ENCODE measurements around the gene ALDOC. TPM values are rescaled to one million over a fixed set of nuclear protein-coding genes. Genes with fewer than 3 reads are reported as not detected.

The ALDOC gene
- polyA plus RNA-seq, 1 of the 3 experiments (the other 2 are of a cell fraction) = 10.3 TPM

GRCh38 chr17:28551421-28552175, 25.1 kb downstream of the ALDOC start:
- H2AFZ ChIP-seq (ENCODE audit: low read depth) = no peak overlapping the region
- DNase-seq = no peak
- peak overlapping the region; percentile 87 for H3K9ac ChIP-seq
- TF ChIP-seq MAX (IDR thresholded peaks at IDR 0.05; ENCODE audit: low read depth) = no peak
- no peak for TF ChIP-seq RAD21 (IDR thresholded peaks at IDR 0.05; ENCODE audit: low read length)
- no peak for TF ChIP-seq YY1 (IDR thresholded peaks at IDR 0.05; ENCODE audit: low read depth)
- H3K27me3 ChIP-seq (ENCODE audit: insufficient read depth) = no peaks in the 10 kb centered on the region
- peak overlapping the region; percentile 89 for H3K4me2 ChIP-seq
- peaks cover 3 to 33% of the 10 kb centered on the region in 2 experiments; a peak in 2 of 4 replicates for H3K4me1 ChIP-seq (ENCODE audit: control insufficient read depth in 1 of 2, insufficient read depth in 2 of 2, low read depth in 1 of 2, low read length in 1 of 2)
- H3K9me2 ChIP-seq = no peaks in the 10 kb centered on the region
- ChIA-PET POLR2A (interaction anchor here (0.5 kb wide), 1 partner anchor 281 kb away, joined by 3 read pairs; no protein-coding TSS in a partner anchor), CTCF (interaction anchor here (1.2 to 7.0 kb wide), 5 partner anchors 11 to 60 kb away, joined by 3 to 87 read pairs (median 17); partner anchors contain the start of gene RSKR)
- peaks cover 16% of the 10 kb centered on the region for H3K79me2 ChIP-seq (ENCODE audit: insufficient read depth)
- no peaks in the 10 kb centered on the region for H3K9me3 ChIP-seq
- WGBS (ENCODE audit: low lambda C conversion rate) = 19% methylated on average over 10 of the region's 10 CpGs
- H3K27ac ChIP-seq (ENCODE audit: low read depth in 2 of 2, low read length in 1 of 2) = peak overlapping the region; percentile 39 to 81; a peak in 1 of 4 replicates
- peaks cover 15% of the 10 kb centered on the region for H4K20me1 ChIP-seq (ENCODE audit: insufficient read depth)
- peaks cover 5% of the 10 kb centered on the region for H3F3A ChIP-seq (replicated peaks; ENCODE audit: insufficient read depth)
- peak overlapping the region; percentile 70 to 90 for H3K4me3 ChIP-seq (ENCODE audit: low read depth in 2 of 2, low read length in 1 of 2)
- H3K36me3 ChIP-seq (replicated peaks in 1 of 2; ENCODE audit: control insufficient read depth in 1 of 2, insufficient read depth in 2 of 2, low read length in 1 of 2) = peaks cover 13 to 29% of the 10 kb centered on the region in 2 experiments

- H4K20me1 ChIP-seq (ENCODE audit: insufficient read depth) = peaks cover 15% of the 10 kb centered on the region
- H2AFZ ChIP-seq (ENCODE audit: low read depth) = no peak overlapping the region
- no peak overlapping the region for H3K27ac ChIP-seq (ENCODE audit: low read depth in 2 of 2, low read length in 1 of 2)
- H3K4me2 ChIP-seq = peak overlapping the region; percentile 89
- H3K9me3 ChIP-seq = no peaks in the 10 kb centered on the region
- ChIA-PET CTCF (interaction anchor here (0.9 to 7.0 kb wide), 6 partner anchors 10 to 61 kb away, joined by 3 to 87 read pairs (median 10); partner anchors contain the start of gene RSKR), POLR2A (no interaction called here)
- H3K4me1 ChIP-seq (ENCODE audit: control insufficient read depth in 1 of 2, insufficient read depth in 2 of 2, low read depth in 1 of 2, low read length in 1 of 2) = peaks cover 3 to 33% of the 10 kb centered on the region in 2 experiments; a peak in 2 of 4 replicates
- peaks cover 16% of the 10 kb centered on the region for H3K79me2 ChIP-seq (ENCODE audit: insufficient read depth)
- no peak for DNase-seq
- peaks cover 5% of the 10 kb centered on the region for H3F3A ChIP-seq (replicated peaks; ENCODE audit: insufficient read depth)
- WGBS (ENCODE audit: low lambda C conversion rate) = no CpG with 5 or more reads among the region's 1 CpG
- no peak overlapping the region for H3K9ac ChIP-seq
- no peak for TF ChIP-seq USF1 (IDR thresholded peaks at IDR 0.05; ENCODE audit: borderline replicate concordance, low read depth)
- TF ChIP-seq TAF1 (IDR thresholded peaks at IDR 0.05; ENCODE audit: borderline replicate concordance, low read depth, low read length) = no peak
- TF ChIP-seq GATA2 (CRISPR knock-in tag; IDR thresholded peaks at IDR 0.05) = no peak
- no peak for TF ChIP-seq JUND (IDR thresholded peaks at IDR 0.05)
- no peak for TF ChIP-seq RAD21 (IDR thresholded peaks at IDR 0.05; ENCODE audit: low read length)
- TF ChIP-seq TCF12 (IDR thresholded peaks at IDR 0.05) = no peak
- TF ChIP-seq SMC3 (IDR thresholded peaks at IDR 0.05; ENCODE audit: low read depth, low read length) = no peak
- no peak for TF ChIP-seq MEF2A (IDR thresholded peaks at IDR 0.05; ENCODE audit: borderline replicate concordance, low read depth)
- no peak for TF ChIP-seq YY1 (IDR thresholded peaks at IDR 0.05; ENCODE audit: low read depth)
- TF ChIP-seq GABPA (IDR thresholded peaks at IDR 0.05; ENCODE audit: low read depth) = no peak
- TF ChIP-seq FOSL2 (IDR thresholded peaks at IDR 0.05; ENCODE audit: borderline replicate concordance, low read depth) = no peak
- no peak overlapping the region for H3K4me3 ChIP-seq (ENCODE audit: low read depth in 2 of 2, low read length in 1 of 2)
- no peaks in the 10 kb centered on the region for H3K27me3 ChIP-seq (ENCODE audit: insufficient read depth)
- H3K36me3 ChIP-seq (replicated peaks in 1 of 2; ENCODE audit: control insufficient read depth in 1 of 2, insufficient read depth in 2 of 2, low read length in 1 of 2) = peaks cover 8 to 26% of the 10 kb centered on the region in 2 experiments
- H3K9me2 ChIP-seq = no peaks in the 10 kb centered on the region
These were observed 25.8 kb downstream of the ALDOC start for GRCh38 chr17:28550858-28551257.

Measured in SK-N-SH (cell line).